ENCODE measurements around the gene SIGLEC5.
"Not testable (repeated sequence)": the region's sequence is repeated elsewhere in the genome, so short reads cannot be mapped to it uniquely, and the experiment has no call there.

- TF ChIP-seq CTCF, POLR2A (IDR thresholded peaks at IDR 0.05): not testable (repeated sequence)
Measured at GRCh38 chr19:51675911-51676565, 45.8 kb upstream of the SIGLEC5 start.
